ENCODE data around the gene RAET1E.

DNA sequence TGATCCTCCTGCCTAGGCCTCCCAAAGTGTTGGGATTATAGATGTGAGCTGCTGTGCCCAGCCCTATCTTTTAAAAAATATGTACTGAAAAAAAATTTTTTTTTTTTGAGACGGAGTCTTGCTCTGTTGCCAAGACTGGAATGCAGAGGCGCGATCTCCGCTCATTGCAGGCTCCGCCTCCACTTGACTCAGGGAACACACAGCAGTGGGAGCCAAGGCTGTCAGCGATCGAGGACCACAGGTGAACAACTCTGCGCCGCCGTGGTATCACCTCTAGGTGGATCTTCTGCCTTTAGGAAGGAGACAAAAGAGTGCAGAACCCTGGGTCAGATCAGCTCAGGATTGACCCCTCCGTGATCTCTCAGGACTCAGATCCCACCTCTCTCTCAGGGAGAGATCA is 13.7 kb downstream of the RAET1E start:
- TF ChIP-seq RBM34 (IDR thresholded peaks at IDR 0.05; ENCODE audit: borderline replicate concordance, insufficient read depth, low read length) (no peak), SNRNP70 (optimal IDR thresholded peaks at IDR 0.05; ENCODE audit: low read depth, low read length) (no peak), YY1 (IDR thresholded peaks at IDR 0.05; ENCODE audit: borderline replicate concordance in 1 of 3, control insufficient read depth in 1 of 3, extremely low read depth in 1 of 3, insufficient read depth in 3 of 3, insufficient read length in 1 of 3, insufficient replicate concordance in 2 of 3, low read depth in 1 of 3, low read length in 2 of 3) (no peak), MTA1 (IDR thresholded peaks at IDR 0.05; ENCODE audit: borderline replicate concordance) (no peak), U2AF2 (optimal IDR thresholded peaks at IDR 0.05; ENCODE audit: low read depth, low read length) (no peak), MAFK (IDR thresholded peaks at IDR 0.05; ENCODE audit: low read length) (no peak), ZBTB1 (CRISPR knock-in tag; IDR thresholded peaks at IDR 0.05; ENCODE audit: borderline replicate concordance, low read depth) (no peak), SP1 (CRISPR knock-in tag; IDR thresholded peaks at IDR 0.05) (no peak), HDAC2 (IDR thresholded peaks at IDR 0.05) (no peak), ZNF436 (CRISPR knock-in tag; IDR thresholded peaks at IDR 0.05) (no peak), GABPA (tag; conservative IDR thresholded peaks at IDR 0.05; ENCODE audit: low read depth) (no peak)
- TF ChIP-seq, protein P1, sequence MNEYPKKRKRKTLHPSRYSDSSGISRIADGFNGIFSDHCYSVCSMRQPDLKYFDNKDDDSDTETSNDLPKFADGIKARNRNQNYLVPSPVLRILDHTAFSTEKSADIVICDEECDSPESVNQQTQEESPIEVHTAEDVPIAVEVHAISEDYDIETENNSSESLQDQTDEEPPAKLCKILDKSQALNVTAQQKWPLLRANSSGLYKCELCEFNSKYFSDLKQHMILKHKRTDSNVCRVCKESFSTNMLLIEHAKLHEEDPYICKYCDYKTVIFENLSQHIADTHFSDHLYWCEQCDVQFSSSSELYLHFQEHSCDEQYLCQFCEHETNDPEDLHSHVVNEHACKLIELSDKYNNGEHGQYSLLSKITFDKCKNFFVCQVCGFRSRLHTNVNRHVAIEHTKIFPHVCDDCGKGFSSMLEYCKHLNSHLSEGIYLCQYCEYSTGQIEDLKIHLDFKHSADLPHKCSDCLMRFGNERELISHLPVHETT (CRISPR knock-in tag; conservative IDR thresholded peaks at IDR 0.05 in 1 of 2, IDR thresholded peaks at IDR 0.05 in 1 of 2) = no peak
- TF ChIP-seq, protein P2, sequence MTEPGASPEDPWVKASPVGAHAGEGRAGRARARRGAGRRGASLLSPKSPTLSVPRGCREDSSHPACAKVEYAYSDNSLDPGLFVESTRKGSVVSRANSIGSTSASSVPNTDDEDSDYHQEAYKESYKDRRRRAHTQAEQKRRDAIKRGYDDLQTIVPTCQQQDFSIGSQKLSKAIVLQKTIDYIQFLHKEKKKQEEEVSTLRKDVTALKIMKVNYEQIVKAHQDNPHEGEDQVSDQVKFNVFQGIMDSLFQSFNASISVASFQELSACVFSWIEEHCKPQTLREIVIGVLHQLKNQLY (CRISPR knock-in tag; conservative IDR thresholded peaks at IDR 0.05) = no peak

Measured in K562 (cell line).